Stimulated activated CD4-positive, alpha-beta T cell treated with anti-CD3 and anti-CD28 coated beads, Interleukin-15, amount 100 ng/mL, for 48 hours (primary cell): Measurements from ENCODE around the gene IQSEC3.

Experiments
- DNase-seq, 2 donors: peaks; one replicate each; pipeline ENCODE4 v3.0.0-alpha.2; 2020; ENCODE audit warnings: low read depth in 2 of 2

IQSEC3 gene

DNA sequence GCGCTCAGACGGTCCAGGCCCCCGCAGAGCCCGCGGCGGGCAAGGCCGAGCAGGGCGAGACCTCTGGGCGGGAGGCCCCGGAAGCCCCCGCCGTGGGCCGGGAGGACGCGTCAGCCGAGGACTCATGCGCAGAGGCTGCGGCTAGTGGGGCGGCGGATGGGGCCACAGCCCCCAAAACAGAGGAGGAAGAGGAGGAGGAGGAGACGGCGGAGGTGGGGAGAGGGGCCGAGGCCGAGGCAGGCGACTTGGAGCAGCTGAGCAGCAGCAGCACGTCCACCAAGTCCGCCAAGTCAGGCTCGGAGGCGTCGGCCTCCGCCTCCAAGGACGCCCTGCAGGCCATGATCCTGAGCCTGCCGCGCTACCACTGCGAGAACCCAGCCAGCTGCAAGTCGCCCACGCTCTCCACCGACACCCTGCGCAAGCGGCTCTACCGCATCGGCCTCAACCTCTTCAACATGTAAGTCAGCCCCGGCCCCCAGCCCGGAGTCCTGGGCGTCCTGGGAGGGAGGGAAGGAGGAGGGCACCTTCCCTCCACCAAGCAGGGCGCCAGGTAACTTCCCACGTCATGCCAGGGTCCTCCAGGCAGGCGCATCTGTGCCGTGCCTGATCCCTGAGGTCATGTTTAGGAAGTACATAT lies 72.4 kb downstream of the IQSEC3 start:
- peak in 1 of 2 donors; percentile 22 for DNase-seq

DNA sequence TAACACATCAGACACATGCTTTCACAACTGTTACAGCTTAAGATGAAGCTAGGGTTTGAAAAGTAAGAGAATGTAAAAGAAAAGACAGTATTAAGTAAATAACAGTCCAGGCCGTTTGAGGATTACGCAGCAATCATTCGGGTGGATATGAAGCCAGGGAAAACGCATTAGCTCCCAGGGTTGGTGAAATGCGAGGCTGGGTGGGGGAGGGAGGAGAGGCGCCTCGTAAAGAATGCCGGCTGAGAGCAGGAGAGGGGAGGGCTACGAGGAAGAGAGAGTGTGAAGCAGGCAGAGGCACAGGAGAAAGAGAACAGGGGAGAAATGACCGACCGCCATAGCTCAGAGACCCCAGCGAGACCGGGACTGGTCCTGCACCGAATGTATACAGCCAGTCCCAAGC lies 73.0 kb downstream of the IQSEC3 start:
- no peak for DNase-seq

DNA sequence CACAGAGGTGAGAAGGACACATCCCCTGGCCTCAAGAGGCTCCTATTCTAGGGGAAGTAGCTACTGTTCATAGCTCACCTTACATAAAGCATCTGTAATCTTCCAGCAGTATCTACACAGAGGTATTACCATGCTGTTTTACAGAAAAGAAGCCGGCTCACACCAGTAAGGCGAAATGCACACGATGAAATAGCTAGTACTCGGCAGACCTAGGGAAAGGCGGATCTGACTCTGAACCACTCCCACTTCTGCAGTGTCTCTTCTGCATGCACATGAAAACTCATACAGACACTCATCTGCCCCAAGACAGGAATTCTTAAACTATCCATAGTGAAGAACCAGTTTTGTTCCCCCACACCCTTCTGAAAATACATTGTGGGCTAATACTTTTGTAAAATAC lies 73.6 kb downstream of the IQSEC3 start:
- DNase-seq, result no peak

DNA sequence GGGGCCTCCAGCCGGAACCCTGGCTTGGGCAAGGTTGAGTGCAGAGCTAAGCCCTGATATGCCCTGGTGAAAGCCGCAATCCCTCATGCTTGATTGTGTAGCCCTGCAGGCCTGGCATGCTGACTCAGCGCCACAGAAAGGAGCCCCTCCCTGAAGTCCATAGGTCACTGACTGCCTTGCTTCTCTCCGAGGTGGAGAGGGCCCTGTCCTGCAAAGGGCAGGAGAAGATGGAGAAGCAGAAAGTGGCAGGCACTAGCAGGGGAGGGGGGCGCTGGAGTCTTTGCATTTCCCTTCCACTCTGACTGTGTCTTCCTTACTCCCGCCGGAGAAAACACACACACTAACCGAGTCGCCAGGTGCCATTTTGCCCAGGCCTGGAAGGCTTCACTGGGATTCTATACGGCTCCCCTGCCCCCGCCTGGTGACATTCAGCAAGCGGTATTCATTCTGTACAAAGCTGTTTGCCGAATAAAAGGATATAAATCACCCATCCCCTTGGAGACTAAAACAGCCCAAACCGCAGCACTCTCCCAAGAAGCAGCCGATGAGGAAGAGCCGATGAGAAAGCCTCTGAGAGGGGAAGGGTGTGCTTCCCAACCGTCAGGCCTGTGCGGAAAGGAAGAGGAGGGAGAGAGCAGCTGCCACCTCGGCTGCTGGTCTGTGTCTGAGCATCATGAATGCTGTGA lies 77.5 kb downstream of the IQSEC3 start:
- no peak for DNase-seq

DNA sequence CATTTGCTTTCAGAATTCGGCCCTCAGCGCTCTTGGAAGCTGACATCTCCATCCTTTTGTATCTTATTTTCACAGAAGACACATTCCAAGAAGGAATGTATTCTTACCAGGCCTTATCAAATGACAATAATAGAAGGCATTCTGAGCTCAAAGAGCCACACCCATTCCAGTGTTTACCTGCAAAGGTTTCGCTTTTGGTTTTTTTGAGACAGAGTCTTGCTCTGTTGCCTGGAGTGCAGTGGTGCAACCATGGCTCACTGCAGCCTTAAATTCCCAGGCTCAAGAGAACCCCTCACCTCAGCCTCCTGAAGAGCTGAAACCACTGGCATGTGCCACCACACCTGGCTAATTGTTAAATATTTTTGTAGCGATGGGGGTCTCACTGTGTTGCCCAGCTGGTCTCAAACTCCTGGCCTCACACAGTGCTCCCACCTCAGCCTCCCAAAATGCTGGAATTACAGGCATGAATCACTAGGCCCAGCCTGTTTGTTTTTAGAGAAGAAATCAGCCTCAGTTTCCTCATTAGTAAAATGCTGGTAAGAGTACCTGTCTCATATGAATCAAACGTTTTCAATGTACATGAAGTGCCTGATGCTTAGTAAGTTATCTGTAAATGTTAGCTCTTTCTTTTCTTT lies 78.2 kb downstream of the IQSEC3 start:
- no peak for DNase-seq

DNA sequence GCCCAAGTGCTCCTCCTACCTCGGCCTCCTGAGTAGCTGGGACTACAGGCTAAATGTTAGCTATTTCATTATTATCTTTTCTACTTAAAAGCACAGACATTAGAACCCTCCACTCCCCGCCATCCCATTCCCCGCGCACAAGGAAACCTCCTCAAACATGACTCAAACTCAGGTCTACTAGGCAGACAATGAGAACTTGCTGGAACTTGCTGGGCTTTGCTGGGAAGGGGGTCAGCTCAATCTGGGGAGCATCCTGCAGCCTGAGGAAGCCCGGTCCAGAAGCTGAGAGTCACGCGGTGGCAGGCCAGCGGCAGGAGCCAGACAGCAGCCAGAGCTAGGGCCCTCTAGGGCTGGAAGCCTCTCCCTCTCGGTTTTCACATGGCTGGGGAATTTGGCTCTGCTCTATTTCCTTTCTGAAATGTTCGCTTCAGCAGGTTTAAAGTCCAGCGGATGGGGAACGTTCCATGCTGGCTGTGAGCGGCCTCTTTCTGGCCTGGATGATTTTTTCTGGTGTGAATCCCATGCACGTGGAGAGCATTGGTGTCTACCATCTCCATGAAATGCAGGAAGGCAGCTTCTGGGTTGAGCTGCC lies 78.9 kb downstream of the IQSEC3 start:
- DNase-seq, result no peak

DNA sequence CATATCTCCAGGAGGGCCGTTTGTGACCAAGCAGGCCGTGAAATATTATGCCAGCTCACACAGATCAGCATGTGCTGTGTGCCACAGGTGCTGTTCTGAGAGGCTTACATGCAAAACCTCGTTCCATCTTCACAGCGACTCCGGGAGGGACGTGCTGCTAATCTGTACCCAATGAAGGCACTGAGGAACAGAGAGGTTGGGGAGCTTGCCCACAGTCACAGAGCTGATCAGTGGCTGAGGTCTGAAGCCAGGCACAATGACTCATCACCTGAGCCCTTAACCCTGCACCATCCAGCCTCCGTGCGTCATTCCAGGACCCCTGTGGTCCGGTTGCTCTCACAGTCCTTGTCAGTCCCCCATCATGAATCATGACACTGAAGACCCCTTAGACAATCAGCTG lies 80.7 kb downstream of the IQSEC3 start:
- no peak for DNase-seq

DNA sequence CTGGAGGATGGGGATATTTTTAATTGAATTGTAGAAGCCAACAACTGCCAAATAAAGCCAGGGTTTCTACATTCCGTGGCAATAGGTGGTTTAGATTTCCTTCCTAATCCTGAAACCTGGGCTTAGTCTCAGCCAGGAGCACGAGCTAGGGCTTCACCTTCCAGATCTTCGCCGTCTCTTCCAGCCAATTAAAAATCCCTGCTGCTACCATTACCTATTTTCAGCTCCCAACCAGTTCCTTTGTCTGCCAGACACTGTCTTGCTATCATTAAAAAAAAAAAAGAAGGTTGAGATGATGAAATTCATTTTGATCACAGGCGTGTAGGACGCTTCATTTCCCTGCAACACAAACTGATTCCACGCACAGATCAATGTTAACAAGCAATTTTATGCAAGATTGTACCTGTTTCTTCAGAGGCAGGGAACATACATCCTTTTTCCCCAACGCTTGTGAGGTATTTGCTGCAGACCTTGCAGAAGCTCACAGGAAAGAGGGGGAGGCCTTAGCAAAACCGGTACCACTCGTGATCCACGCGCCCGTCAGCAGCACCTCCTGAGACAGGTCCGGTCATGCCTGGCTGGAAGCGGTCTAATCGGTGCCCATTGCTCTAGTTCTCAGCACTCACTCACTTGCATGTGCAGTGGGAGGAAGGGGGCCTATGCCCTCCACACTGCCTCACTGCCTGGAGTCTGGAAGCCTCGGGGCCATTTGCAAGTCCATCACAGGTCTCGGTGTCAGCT lies 82.3 kb downstream of the IQSEC3 start:
- DNase-seq, result no peak

DNA sequence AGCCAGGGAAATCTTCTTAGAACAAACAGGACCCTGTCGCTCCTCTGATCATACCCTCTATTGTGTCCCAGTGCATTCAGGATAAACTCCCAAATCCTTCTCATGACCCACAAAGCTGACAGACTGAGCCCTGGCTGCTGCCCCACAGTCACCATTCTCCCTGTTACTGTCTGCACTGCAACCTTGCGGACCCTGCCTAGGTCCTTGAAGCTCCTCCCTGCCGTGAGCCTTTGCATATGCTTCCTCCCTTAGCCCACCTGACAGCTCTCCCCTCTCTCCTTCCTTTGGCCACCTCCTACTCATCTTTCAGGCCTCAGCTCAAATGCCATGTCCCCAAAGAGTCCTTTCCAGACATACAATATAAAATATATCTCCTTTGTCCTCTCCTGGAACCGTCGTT lies 85.0 kb downstream of the IQSEC3 start:
- DNase-seq, result no peak

DNA sequence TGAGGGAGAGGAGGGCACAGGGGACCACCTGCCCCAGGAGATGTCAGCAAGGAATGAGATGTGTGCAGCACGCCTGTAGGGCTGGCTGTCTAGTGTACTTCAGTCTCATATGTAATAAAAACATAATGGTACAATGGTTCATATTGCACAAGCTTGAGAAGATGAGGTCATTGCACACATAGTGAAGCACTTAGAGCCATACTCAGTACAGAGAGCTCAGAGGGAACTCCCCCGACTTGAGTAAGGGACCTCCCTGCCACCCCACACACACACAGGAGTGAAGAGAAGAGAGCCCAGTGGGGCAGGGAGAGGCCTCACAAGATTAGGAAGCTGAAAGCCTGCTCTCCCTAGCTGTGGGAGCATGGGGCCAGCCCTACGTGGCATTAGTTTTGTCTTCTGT lies 85.9 kb downstream of the IQSEC3 start:
- no peak for DNase-seq

DNA sequence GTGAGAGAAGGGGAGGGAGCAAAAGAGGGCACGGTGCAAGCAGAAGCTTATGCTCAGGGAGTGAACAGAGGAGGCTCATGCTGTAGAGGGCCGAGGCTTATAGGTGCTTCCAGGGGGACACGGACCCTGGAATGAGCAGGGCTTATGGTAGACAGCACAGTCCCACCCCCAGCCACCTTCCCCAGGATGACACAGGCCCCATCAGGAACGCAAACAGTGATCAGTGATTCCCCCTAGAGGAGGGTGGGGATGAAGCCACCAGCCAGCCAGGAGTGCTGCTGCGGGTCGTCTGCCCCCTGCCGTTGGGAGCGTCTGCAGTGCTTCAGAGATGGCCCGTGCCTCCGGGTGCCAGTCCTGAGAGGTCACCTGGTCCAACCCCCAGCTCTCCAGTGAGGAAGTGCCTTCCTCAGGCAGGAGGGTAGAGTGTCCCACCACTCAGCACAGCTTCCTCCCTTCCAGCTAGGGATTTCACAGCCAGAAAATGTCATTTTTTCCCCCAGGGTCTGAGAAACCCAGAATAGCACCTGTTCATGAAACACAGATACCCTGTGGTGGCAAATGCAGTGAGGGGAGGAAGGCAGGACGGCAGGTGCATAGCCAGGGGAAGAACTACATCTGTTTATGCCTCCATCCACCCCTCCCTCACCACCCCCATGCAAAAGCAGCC lies 86.6 kb downstream of the IQSEC3 start:
- peak; percentile 49 to 58 for DNase-seq

DNA sequence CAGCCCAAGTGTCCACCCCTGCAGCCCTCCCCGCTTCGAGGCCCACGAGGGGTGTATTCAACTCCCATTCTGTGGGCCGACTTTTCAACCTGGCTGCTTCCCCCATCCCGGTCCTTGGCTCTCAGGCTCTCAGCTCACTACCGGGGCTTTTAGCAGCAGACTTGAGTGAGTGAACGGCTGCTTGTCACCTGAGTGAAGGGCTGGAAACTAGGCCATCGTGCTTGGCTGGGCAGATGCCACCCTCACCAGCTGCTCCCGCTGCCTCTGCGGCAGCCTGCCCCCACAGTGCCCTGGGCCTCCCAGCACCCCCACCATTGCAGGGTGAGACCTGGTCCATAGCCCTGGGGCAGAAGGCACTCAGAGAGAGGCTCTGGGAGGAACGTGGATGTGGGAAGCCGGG lies 87.5 kb downstream of the IQSEC3 start:
- DNase-seq, result no peak

DNA sequence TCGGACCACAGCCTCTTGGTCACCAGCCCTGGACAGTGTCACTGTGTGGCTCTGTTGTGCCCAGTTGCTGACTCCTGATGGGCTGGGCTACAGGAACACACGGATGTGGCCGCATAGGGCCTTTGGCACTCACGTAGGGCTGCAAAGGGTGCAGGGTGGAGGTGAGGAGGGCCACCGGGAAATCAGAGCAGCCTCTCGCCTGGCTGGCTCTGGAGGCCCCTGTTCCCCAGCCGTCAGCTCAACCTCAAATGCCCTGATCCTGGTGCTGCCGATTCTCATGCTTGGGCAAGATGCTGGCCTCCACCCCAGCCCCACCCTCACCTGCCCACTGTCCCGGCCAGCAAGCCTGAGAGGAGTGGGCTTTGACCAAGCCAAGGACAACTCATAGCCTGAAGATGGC lies 88.4 kb downstream of the IQSEC3 start:
- no peak for DNase-seq

DNA sequence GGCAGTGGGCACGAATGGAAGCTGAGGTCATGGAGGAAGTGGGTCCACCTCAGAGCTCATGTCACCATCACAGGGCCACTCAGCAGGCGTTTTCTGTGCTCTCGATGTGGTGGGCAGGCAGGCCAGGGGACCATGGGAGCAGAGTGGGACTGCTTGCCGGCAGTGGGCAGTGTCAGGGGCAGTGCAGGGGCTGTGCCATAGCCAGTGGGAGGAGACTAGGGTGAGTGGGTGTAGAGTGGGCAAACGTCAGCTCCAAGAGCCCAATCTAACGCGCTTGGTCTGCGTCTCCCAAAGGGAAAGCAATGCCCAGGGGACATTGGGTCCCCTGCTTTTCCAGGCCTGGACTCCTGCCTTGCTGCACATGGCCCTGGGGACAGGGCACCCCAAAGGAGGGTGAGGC lies 89.1 kb downstream of the IQSEC3 start:
- no peak for DNase-seq

DNA sequence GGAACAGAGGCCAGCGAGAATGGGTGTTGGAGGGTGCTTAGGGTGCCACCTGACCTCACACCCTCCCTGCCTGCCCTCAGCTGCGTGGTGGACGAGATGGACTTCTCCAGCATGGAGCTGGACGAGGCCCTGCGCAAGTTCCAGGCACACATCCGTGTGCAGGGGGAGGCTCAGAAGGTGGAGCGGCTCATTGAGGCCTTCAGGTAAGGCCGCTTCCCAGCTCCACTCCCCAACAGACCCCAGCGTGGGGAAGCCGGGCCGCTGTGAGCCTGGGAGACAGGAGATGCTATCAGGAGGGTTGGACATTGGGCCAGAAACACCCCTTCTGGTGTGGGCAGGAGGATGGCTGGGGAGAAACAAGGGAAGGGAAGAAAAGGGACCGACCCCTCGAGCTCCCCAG lies 90.4 kb downstream of the IQSEC3 start:
- no peak for DNase-seq

DNA sequence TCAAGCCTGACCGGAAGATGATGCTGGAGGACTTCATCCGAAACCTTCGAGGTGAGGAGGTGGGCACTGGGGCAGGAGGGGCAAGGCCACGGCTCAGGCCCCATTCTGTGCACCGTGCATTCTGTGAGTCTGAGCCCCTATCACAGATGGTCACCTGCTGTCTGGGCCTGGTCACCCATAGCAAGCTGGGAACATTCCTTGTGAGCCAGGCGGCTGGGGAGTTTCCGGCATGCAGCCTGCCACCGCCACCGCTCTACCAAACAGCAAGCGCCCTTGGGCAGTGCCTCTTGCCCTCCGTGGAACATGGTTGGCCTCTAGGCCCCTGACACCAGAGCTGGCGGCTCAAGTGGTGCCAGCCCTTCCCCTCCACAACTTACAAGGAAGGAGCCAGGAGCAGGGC lies 91.1 kb downstream of the IQSEC3 start:
- DNase-seq, result no peak

DNA sequence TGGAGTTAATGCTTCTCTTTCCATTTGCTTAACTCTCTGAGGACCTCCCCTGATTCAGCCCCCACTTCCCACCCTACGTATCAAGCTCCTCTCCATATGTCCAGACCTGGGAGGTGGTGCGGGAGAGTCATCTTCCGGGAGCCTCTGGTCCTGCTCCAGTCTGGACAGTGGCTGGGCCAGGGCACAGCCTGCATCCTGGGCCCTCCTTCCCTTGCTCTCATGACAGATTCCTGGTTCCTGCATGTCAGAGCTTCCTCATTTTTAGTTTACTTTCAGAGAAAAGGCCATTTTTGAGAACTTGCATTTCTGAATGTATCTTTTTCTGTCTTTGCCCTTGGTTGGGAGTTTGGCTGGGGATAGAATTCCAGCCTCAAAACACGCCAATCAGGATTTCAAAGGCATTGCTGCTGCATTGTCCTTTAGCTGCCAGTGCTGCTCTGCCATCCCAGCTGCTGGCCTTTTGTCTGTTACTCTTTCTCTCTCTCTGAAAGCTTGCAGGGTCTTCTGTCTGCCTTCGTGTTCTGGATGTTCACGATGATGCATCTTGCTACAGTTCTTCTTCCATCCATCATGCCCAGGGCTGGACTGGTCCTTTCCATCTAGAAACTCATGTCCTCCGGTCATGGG lies 92.7 kb downstream of the IQSEC3 start:
- DNase-seq, result no peak

DNA sequence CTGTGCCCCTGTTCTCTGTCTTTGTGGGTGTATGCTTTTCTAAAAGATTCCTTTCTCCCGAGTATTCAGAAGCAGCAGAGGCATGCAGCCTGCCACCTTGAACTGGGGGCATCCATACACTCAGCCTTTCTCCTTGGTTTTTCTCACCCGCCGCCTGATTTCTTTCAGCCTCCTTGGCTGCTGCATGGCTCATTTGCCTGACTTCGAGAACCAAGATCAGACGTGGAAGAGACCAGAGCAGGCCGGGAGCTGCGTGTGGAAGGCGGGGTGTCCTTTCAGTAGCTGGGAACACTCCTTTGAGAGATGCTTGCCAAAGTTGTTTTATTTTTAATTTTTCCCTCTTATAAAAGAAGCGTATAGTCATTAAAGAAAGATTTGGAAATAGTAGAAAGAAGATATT lies 94.3 kb downstream of the IQSEC3 start:
- DNase-seq, result no peak

DNA sequence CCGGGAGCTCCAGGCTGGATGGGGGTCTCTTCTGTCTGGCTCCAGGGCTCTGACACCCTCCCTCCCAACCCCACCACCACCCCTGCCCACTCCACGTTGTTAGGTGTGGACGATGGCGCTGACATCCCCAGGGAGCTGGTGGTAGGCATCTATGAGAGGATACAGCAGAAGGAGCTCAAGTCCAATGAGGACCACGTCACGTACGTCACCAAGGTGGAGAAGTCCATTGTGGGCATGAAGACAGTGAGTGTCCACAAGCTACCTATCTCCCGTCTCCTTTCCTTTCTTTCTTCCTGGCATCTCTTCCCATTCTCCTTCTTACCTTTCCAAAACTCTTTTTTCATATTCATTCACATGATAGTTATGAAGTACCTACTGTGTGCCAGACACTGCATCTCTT lies 95.3 kb downstream of the IQSEC3 start:
- DNase-seq, result no peak

DNA sequence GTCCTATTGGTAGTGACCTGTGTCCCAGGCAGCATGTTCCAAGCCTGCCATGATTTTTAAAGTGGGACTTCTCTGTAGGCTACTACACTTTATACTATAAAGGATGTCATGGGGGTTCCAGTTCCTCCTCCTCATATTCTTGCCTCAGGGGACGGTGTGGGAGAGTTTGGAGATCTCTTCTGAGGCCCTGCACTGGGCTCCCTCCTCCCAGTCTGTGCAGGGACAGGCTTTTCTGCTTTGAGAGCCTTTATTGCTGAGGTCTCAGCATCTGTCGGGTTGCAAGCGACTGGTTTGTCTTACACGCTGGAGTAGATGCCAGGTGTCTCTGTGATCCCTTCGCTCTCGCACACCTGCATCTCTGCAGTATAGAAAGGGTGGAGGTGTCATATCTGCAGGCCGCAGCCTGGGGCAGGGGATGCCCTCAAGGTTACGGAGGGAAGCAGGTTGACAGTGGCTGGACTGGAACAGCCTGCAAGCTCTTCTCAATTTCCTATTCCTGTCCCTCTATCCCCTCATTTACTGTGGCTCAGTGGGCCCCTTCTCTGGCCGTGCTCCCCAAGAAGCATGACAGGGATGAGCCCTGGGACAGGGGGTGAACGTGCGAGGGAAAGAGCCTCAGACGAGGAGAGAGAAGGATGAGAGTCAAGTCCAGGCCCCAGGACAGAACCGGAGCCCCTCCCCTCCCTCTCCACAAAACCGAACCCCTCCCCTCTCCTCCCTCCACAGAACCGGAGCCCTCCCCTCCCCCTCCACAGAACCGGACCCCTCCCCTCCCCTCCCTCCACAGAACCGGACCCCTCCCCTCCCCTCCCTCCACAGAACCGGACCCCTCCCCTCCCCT lies 96.1 kb downstream of the IQSEC3 start:
- no peak for DNase-seq
